SU-DHL-6 (cell line): ENCODE data around the gene LRRC74A.

ENCODE experiments used
- H2AFZ ChIP-seq: fragments of 200-600 bp; sonication (generic); 2 replicates; pipeline ENCODE4 v1.6.1; 2014; ENCODE audit warnings: low read depth, mild to moderate bottlenecking, moderate library complexity, mixed read lengths, antibody characterized with exemption, low read length; ENCODE audit not compliant: severe bottlenecking
- H3F3A ChIP-seq: fragments of 200-600 bp; shearing (Covaris generic); 2 replicates; pipeline ENCODE4 v1.6.0; 2016; ENCODE audit warnings: antibody characterized with exemption, mild to moderate bottlenecking; ENCODE audit not compliant: insufficient read depth
- H3K27ac ChIP-seq: fragments of 200-600 bp; sonication (generic); 2 replicates; pipeline ENCODE4 v1.5.1; 2016; ENCODE audit warnings: low read depth, mild to moderate bottlenecking, low read length, moderate library complexity, mixed read lengths
- H3K27me3 ChIP-seq: fragments of 200-600 bp; sonication (generic), shearing (Covaris generic); 2 replicates; pipeline ENCODE4 v1.6.0; 2014; ENCODE audit warnings: mild to moderate bottlenecking, low read length
- H3K36me3 ChIP-seq: fragments of 200-600 bp; sonication (generic); 2 replicates; pipeline ENCODE4 v1.6.1; 2014; ENCODE audit warnings: mild to moderate bottlenecking, low read length, mixed read lengths
- H3K4me2 ChIP-seq: fragments of 300-600, 200-600 bp; shearing (Covaris generic), sonication (generic); 2 replicates; pipeline ENCODE4 v1.6.0; 2014; ENCODE audit warnings: low read length, low read depth, mild to moderate bottlenecking; ENCODE audit not compliant: poor library complexity, severe bottlenecking
- H3K4me3 ChIP-seq: fragments of 200-600 bp; sonication (generic); 2 replicates; pipeline ENCODE4 v1.5.1; 2014; ENCODE audit warnings: antibody characterized with exemption, low read length, mild to moderate bottlenecking, mixed read lengths; ENCODE audit not compliant: insufficient read depth, poor library complexity, severe bottlenecking
- H3K79me2 ChIP-seq: fragments of 200-600 bp; sonication (generic); 2 replicates; pipeline ENCODE4 v1.6.1; 2014; ENCODE audit warnings: mild to moderate bottlenecking, low read length, moderate library complexity; ENCODE audit not compliant: insufficient read depth
- H3K9ac ChIP-seq: fragments of 200-600 bp; sonication (generic); 2 replicates; pipeline ENCODE4 v1.7.0; 2014; ENCODE audit warnings: mild to moderate bottlenecking, low read length
- H3K9me2 ChIP-seq: fragments of 200-600 bp; sonication (generic); replicated peaks from 2 replicates; pipeline ENCODE4 v1.6.1; 2014; ENCODE audit warnings: low read length; ENCODE audit not compliant: insufficient read depth
- H3K9me3 ChIP-seq: fragments of 200-600 bp; sonication (generic); 2 replicates; pipeline ENCODE4 v1.6.1; 2014; ENCODE audit warnings: low read length, mixed read lengths; ENCODE audit not compliant: insufficient read depth
- H4K20me1 ChIP-seq: fragments of 200-600 bp; sonication (generic); 2 replicates; pipeline ENCODE4 v1.6.1; 2014; ENCODE audit warnings: low read depth, mild to moderate bottlenecking, antibody characterized with exemption, low read length, moderate library complexity, mixed read lengths
- EZH2phosphoT487 ChIP-seq: fragments of 200-600 bp; sonication (generic), shearing (Covaris generic); conservative IDR thresholded peaks from 2 replicates; pipeline ENCODE4 v1.6.1; 2018; ENCODE audit warnings: mild to moderate bottlenecking, antibody characterized with exemption, low read length, moderate library complexity, mixed read lengths
- TF ChIP-seq, protein P1 (sequence below): fragments of 200-600 bp; sonication (generic); IDR thresholded peaks from one replicate; pipeline ENCODE4 v1.5.1; 2017; ENCODE audit warnings: antibody characterized with exemption, mild to moderate bottlenecking, low read length, moderate library complexity; ENCODE audit not compliant: insufficient read depth, poor library complexity, severe bottlenecking

Gene LRRC74A

DNA sequence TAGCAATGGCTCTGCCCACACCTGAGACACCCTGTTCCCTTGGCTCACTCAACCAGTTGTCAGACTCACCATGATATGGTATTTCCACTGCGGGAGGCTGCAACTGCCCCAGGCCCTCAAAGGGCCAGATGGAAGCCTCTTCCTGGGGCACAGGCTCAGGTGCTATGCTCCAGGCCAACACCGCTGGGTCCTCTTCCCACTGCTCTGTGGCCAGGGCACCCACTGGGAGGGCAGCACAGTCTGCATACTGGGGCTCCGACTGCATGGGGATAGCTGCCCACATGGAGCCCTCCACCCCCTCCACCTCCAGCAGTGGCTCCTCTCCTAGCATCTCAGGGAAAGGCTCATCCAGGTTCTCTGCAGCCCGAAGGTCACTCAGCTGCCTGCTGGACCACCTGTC lies 17.2 kb upstream of the LRRC74A start:
- no peaks in the 10 kb centered on the region for H3K9me2 ChIP-seq
- no peaks in the 10 kb centered on the region for H3F3A ChIP-seq
- no peak for TF ChIP-seq EZH2phosphoT487
- TF ChIP-seq, protein P1, sequence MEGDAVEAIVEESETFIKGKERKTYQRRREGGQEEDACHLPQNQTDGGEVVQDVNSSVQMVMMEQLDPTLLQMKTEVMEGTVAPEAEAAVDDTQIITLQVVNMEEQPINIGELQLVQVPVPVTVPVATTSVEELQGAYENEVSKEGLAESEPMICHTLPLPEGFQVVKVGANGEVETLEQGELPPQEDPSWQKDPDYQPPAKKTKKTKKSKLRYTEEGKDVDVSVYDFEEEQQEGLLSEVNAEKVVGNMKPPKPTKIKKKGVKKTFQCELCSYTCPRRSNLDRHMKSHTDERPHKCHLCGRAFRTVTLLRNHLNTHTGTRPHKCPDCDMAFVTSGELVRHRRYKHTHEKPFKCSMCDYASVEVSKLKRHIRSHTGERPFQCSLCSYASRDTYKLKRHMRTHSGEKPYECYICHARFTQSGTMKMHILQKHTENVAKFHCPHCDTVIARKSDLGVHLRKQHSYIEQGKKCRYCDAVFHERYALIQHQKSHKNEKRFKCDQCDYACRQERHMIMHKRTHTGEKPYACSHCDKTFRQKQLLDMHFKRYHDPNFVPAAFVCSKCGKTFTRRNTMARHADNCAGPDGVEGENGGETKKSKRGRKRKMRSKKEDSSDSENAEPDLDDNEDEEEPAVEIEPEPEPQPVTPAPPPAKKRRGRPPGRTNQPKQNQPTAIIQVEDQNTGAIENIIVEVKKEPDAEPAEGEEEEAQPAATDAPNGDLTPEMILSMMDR: no peak
- peaks cover 3% of the 10 kb centered on the region; the same call in 1 of the 2 replicates for H3K79me2 ChIP-seq
- H3K4me3 ChIP-seq: no peak overlapping the region
- no peaks in the 10 kb centered on the region for H4K20me1 ChIP-seq
- no peak overlapping the region for H2AFZ ChIP-seq
- no peaks in the 10 kb centered on the region for H3K36me3 ChIP-seq
- H3K27me3 ChIP-seq: no peaks in the 10 kb centered on the region
- H3K4me2 ChIP-seq: no peak overlapping the region
- H3K9me3 ChIP-seq: no peaks in the 10 kb centered on the region
- no peak overlapping the region for H3K9ac ChIP-seq
- no peak overlapping the region for H3K27ac ChIP-seq

DNA sequence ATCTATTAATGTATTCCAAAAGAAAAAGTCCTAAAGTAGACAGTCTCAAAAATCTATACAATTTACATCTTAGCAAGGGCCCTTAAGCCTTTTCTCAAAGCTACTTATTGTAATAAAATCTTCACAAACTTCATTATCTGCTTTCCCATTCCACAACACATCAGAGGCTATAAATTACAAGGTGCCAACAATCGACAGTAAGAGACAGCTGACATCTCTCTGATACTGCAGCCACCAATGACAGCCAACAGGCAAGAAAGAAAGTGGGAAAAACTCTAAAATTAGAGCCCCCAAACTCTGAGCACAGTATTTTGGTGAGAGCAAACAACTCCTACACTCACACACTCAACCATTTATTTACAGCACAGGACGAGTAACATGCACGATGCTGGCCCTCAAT lies 15.7 kb upstream of the LRRC74A start:
- peak overlapping the region; percentile 22 for H2AFZ ChIP-seq
- peak overlapping the region; percentile 58 for H3K4me3 ChIP-seq
- H3K4me2 ChIP-seq: peak overlapping the region; percentile 93
- peaks cover 3% of the 10 kb centered on the region; the same call in 1 of the 2 replicates for H3K79me2 ChIP-seq
- no peaks in the 10 kb centered on the region for H3F3A ChIP-seq
- no peaks in the 10 kb centered on the region for H3K9me2 ChIP-seq
- no peaks in the 10 kb centered on the region for H3K36me3 ChIP-seq
- H3K27ac ChIP-seq: no peak overlapping the region
- TF ChIP-seq, protein P1: no peak
- no peak for TF ChIP-seq EZH2phosphoT487
- no peaks in the 10 kb centered on the region for H3K27me3 ChIP-seq
- H3K9ac ChIP-seq: peak overlapping the region; percentile 78
- no peaks in the 10 kb centered on the region for H3K9me3 ChIP-seq
- no peaks in the 10 kb centered on the region for H4K20me1 ChIP-seq

DNA sequence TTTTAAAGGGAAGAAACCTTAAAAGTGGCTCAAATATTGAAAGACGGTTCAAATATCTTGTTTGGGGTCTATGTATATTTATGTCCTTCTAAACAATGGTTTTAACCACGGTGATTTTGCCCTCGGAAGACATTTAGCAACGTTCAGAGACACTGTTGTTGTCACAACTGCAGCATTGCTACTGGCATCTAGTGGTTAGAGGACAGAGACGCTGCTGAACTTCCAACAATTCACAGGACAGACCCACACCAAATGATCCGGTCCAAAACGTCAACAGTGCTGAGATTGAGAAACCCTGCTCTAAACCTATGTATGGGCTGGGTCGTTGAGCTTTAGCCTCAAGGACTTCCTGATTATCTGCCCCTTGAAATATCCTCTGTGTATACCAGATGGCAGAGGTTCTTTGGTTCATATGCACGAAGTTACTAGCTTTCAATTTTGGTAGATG lies 15.2 kb upstream of the LRRC74A start:
- no peaks in the 10 kb centered on the region for H3F3A ChIP-seq
- H3K27ac ChIP-seq: no peak overlapping the region
- no peaks in the 10 kb centered on the region for H3K36me3 ChIP-seq
- peak overlapping the region; percentile 58 for H3K4me3 ChIP-seq
- no peaks in the 10 kb centered on the region for H3K27me3 ChIP-seq
- H3K4me2 ChIP-seq: peak overlapping the region; percentile 93
- H3K9ac ChIP-seq: peak overlapping the region; percentile 78
- H3K79me2 ChIP-seq: peaks cover 3% of the 10 kb centered on the region; the same call in 1 of the 2 replicates
- H3K9me3 ChIP-seq: no peaks in the 10 kb centered on the region
- H2AFZ ChIP-seq: peak overlapping the region; percentile 22
- TF ChIP-seq EZH2phosphoT487: no peak
- TF ChIP-seq, protein P1: peak; percentile 51
- H4K20me1 ChIP-seq: no peaks in the 10 kb centered on the region
- no peaks in the 10 kb centered on the region for H3K9me2 ChIP-seq

DNA sequence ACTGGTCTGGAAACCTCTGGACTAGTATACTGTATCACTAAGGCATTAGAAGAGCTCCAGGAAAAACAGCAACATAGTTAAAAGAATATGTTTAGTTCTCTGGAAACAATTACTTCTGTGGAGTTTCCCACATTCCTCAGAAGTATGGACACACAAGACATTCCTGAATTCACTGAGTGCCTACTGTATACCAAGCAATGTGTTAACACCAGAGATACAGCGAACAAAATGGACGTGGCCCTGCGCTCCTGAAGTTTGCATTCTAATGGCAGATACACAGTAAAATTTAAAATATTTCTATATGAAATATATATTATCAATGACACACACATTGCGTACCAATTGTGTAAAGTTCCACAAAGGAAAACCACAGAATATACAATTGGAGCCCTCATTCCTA lies 14.6 kb upstream of the LRRC74A start:
- no peaks in the 10 kb centered on the region for H3F3A ChIP-seq
- no peaks in the 10 kb centered on the region for H3K36me3 ChIP-seq
- H3K4me3 ChIP-seq: peak overlapping the region; percentile 58
- peak overlapping the region; percentile 93 for H3K4me2 ChIP-seq
- no peaks in the 10 kb centered on the region for H4K20me1 ChIP-seq
- H3K9me2 ChIP-seq: no peaks in the 10 kb centered on the region
- H3K27ac ChIP-seq: no peak overlapping the region
- no peak overlapping the region for H2AFZ ChIP-seq
- H3K79me2 ChIP-seq: peaks cover 3% of the 10 kb centered on the region; the same call in 1 of the 2 replicates
- peak overlapping the region; percentile 78 for H3K9ac ChIP-seq
- TF ChIP-seq EZH2phosphoT487: no peak
- TF ChIP-seq, protein P1: no peak
- no peaks in the 10 kb centered on the region for H3K27me3 ChIP-seq
- H3K9me3 ChIP-seq: no peaks in the 10 kb centered on the region
